Heart left ventricle (tissue), 13 donors: Measurements from ENCODE around the gene TEP1.

ENCODE experiments used
- POLR2A ChIP-seq, 2 donors: fragments of 450-650 bp; IDR thresholded peaks; one replicate each; pipeline ENCODE4 v1.6.1; 2017; ENCODE audit warnings: antibody characterized with exemption in 2 of 2, mild to moderate bottlenecking in 2 of 2, moderate library complexity in 2 of 2
- TF ChIP-seq, protein P1 (sequence below), 12 donors: fragments of 200-600 bp; sonication (generic) in 4 of 12; IDR thresholded peaks; one replicate each; pipeline versions ENCODE4 v1.5.0 to v1.8.0; 2018 to 2022; ENCODE audit warnings: antibody characterized with exemption in 12 of 12, mild to moderate bottlenecking in 5 of 12
- donor health status: ischemic (EF 13 %, LVEDD 7.1; RV severe dilation, severe dysfunction).
- donor health status: DM: no; HTN: yes; CAD: no.
- donor health status: DM: no; HTN: no; CAD: no.
- donor health status: ischemic (EF 25% LVEDD 6.9; RV normal size, moderate dysfunction).
- donor health status: ischemic (EF 25% LVEDD 5.7; RV mildly dilated, moderate dysfunction).
- donor health status: ischemic (EF 35%, LVEDD 5.7; RV mildly dilated, moderate dysfunction).
- donor health status: nonischemic (EF 11% LVEDD 7.7; RV severe dilation, severe dysfunction).
- donor health status: DM: yes; HTN: yes; CAD: no.
- donor health status: PGD.
- donor health status: ischemic (EF 29% LVEDD 5.4; RV normal size, mild dysfunction).
- donor health status: nonischemic (EF 23%, LVEDD 6.1; RV moderate dilation, normal function).

DNA sequence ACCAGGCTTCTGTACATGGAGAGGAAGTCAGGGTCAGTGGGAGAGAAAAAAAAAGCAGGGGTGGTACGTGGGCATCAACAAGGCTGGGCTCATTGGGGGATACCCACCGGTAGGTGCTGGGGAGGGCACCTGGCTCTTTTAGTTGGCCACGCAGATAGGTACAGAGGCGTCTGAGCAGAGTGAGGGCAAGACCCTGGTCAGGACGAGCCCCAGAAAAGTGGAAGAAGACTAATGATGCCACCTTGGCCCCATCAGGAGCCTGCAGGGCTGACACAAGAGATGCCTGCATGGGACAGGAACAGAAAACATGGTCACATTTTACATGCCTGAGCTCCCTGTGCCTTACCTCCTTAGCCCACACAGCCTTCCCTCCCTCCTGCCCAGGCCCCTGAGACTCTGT is 29.7 kb downstream of the TEP1 start:
- TF ChIP-seq, protein P1, sequence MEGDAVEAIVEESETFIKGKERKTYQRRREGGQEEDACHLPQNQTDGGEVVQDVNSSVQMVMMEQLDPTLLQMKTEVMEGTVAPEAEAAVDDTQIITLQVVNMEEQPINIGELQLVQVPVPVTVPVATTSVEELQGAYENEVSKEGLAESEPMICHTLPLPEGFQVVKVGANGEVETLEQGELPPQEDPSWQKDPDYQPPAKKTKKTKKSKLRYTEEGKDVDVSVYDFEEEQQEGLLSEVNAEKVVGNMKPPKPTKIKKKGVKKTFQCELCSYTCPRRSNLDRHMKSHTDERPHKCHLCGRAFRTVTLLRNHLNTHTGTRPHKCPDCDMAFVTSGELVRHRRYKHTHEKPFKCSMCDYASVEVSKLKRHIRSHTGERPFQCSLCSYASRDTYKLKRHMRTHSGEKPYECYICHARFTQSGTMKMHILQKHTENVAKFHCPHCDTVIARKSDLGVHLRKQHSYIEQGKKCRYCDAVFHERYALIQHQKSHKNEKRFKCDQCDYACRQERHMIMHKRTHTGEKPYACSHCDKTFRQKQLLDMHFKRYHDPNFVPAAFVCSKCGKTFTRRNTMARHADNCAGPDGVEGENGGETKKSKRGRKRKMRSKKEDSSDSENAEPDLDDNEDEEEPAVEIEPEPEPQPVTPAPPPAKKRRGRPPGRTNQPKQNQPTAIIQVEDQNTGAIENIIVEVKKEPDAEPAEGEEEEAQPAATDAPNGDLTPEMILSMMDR (IDR thresholded peaks at IDR 0.05): no peak
- TF ChIP-seq POLR2A (IDR thresholded peaks at IDR 0.05): no peak
